ENCODE results near the gene RGS11.
"Not testable (repeated sequence)": the region's sequence is repeated elsewhere in the genome, so short reads cannot be mapped to it uniquely, and the experiment has no call there.

The RGS11 gene

DNA sequence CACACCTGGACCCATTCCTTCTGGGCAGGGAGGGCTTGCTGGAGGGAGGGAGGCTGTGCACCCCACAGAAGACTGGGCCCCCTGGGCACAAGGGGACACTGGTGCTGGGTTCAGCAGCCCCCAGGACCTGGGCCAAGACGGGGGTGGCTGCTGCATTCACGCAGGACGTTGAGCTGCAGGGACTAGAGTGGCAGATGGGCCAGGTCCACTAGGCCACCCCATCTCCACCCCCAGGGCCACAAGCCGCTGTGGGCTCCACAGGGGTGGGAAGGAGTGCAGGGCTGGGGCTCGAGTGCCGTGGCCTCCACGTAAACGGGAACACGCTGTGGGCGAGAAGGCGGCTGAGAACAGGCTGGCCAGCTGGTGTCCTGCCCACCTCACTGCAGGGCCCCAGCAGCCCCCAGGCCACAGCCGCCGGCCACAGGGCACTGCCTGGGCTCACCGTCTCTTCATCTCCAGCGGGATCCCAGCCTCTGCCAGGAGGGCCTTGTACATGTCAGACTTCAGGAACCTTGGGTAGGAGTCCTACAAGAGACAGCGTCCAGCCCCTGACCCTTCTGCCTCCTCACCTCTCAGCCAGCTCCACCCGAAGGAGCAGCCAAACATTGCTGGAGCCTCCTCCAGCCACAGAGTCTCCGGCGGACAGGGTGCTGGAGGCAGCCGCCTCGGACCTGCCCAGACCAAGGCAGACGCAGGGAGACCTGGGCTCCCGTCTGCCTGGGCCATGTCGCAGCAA, 6.5 kb downstream of the RGS11 start:
- DNase-seq (ENCODE audit: low read depth): no peak
- H3K4me3 ChIP-seq (ENCODE audit: control insufficient read depth, low read depth, low read length): no peak overlapping the region
- TF ChIP-seq, protein P1, sequence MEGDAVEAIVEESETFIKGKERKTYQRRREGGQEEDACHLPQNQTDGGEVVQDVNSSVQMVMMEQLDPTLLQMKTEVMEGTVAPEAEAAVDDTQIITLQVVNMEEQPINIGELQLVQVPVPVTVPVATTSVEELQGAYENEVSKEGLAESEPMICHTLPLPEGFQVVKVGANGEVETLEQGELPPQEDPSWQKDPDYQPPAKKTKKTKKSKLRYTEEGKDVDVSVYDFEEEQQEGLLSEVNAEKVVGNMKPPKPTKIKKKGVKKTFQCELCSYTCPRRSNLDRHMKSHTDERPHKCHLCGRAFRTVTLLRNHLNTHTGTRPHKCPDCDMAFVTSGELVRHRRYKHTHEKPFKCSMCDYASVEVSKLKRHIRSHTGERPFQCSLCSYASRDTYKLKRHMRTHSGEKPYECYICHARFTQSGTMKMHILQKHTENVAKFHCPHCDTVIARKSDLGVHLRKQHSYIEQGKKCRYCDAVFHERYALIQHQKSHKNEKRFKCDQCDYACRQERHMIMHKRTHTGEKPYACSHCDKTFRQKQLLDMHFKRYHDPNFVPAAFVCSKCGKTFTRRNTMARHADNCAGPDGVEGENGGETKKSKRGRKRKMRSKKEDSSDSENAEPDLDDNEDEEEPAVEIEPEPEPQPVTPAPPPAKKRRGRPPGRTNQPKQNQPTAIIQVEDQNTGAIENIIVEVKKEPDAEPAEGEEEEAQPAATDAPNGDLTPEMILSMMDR (IDR thresholded peaks at IDR 0.05; ENCODE audit: control insufficient read depth, insufficient read depth, low read depth, low read length, missing control alignments): no peak

DNA sequence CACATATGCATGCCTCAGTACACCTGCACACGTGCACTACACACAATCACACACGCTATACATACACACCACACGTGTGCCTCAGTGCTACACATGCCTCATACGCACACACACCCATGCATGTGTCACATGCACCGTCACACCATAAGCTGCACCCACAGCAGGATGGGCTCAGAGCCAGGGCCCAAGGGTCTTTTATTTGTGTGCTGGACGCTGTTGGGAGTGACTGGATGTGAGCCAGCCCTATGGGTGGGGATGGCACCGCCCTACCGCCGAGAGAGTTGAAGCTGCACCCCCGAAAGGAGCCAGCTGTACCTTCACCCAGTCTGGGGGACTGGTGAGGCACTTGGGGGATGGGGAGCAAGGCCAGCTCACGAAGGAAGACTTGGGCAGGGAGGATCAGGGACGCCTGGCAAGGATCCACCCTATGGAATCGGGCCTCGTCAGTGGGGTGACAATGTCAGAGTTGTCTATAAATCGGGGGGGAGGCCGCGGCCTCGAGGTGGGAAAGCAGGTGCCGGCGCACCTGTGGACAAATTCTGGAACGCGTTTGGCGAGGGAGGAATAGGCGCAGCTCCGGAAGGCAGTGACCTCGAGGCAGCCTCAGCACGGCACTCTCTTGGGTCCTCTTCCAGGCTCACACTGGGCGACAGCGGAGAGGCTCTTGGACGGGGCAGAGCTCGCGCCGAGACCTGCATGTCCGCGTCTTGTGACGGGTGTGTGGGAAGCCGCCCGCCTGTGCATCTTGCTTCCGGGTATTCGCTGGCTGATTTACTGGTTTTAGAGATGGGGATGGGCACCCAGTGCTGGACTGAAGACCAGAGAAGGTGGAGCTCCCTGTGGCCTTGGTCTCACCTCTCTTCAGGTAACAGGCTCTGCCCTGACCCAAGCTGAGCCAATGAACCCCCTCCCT, 7.3 kb downstream of the RGS11 start:
- no peak for DNase-seq (ENCODE audit: low read depth)
- TF ChIP-seq, protein P1 (IDR thresholded peaks at IDR 0.05; ENCODE audit: control insufficient read depth, insufficient read depth, low read depth, low read length, missing control alignments): no peak
- H3K4me3 ChIP-seq (ENCODE audit: control insufficient read depth, low read depth, low read length): no peak overlapping the region

DNA sequence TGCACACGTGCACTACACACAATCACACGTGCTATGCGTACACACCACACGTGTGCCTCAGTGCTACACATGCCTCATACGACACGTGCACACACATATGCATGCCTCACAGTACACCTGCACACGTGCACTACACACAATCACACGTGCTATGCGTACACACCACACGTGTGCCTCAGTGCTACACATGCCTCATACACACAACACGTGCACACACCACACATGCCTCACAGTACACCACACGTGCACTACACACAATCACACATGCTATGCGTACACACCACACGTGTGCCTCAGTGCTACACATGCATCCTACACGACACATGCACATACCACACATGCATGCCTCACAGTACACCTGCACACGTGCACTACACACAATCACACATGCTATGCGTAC, 8.2 kb downstream of the RGS11 start:
- not testable (repeated sequence) for DNase-seq (ENCODE audit: low read depth); H3K4me3 ChIP-seq (ENCODE audit: control insufficient read depth, low read depth, low read length)

DNA sequence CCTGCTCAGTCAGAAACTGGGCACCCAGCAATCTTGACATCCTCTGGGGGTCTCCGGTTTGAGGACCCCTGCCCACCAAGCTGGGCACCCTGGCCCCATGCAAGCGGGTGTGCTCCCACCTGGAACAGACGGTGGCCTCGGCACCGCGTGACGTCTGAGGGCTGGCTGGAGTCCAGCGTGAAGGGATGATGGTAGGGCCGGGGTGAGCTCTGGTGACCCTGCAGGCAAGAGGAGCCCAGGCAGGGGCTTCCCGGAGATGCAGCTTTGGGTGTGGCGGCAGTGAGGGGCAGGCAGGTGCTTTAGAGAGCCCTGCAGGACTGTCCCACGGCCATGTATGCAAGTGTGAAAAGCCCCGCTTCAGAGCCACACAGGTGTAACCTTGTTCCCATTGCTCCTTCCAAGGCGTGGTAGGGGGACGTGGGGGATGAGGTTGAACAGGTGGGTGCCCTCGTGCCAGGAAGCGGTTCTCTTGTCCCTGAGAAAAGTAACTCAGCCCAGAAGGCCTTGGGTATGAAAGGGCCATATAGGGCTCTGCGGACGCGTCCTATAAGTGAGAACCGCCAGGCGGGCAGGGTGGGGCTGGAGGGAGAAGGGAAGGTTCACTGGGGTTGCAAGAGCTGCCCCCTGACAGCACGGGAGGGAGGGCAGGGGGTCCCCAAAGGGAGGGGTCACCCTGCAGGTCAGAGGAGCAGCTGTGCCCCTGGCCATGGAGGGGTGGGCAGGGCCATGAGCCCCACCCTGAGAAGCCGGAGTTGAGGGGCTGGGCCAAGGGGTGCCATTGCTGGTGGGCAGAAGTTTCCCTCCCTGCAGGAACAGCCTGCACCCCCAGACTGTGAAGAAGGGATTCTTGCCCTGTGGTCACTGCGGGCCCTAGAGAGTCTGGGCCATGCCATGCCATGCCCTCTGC, 9.2 kb downstream of the RGS11 start:
- H3K4me3 ChIP-seq (ENCODE audit: control insufficient read depth, low read depth, low read length): no peak overlapping the region

DNA sequence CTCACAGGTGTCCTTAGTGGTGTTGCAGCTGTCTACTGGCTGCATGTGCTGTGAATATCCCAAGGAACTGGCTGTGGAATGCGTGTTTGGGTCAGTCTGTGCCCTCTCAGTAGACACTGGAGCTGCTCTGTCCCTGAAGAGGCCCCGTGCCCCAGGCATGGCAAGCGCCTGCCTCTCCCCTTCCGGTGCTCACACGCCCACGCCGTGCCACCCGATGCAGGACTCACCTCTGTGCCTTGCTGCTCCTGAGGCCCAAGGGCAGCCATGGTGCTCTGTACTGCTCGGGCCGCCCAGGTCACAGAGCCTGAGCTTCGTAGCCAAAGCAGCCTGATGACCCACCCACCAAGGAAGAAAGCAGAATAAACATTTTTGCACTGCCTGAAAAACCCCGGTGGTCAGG, 10.0 kb downstream of the RGS11 start:
- no peak overlapping the region for H3K4me3 ChIP-seq (ENCODE audit: control insufficient read depth, low read depth, low read length)
- no peak for DNase-seq (ENCODE audit: low read depth)
- TF ChIP-seq, protein P1 (IDR thresholded peaks at IDR 0.05; ENCODE audit: control insufficient read depth, insufficient read depth, low read depth, low read length, missing control alignments): no peak

More for the DNA sequence above, 9.2 kb downstream of the RGS11 start:
- DNase-seq (ENCODE audit: low read depth): no peak
- TF ChIP-seq, protein P1 (IDR thresholded peaks at IDR 0.05; ENCODE audit: control insufficient read depth, insufficient read depth, low read depth, low read length, missing control alignments): no peak

DNA sequence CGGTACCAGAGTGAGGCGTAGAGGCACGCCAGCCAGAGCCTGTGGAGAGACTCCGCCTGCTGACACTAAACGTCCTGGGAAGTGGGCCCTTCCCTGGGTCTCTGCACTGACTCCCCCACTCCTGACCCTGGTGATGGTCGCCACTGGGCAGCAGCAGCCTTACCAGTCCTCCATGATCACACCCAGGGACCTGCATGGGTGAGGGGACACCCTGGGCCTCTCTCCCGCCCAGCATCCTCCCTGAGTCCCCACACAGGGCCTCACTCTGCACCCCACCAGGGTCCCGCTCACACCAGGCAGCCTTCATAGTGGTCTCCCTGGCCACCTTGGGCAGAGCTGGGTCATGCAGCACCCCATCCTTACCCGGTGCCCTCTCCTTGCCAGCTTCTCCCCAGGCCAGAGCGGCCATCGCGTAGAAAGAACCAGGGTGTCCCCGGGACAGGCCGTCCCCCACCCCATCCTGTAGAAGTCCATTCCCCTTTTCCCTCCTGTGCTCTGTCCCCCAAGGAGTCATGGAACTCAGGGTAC, 10.7 kb downstream of the RGS11 start:
- H3K4me3 ChIP-seq (ENCODE audit: control insufficient read depth, low read depth, low read length): no peak overlapping the region
- TF ChIP-seq, protein P1 (IDR thresholded peaks at IDR 0.05; ENCODE audit: control insufficient read depth, insufficient read depth, low read depth, low read length, missing control alignments): no peak
- no peak for DNase-seq (ENCODE audit: low read depth)
